HepG2 (cell line): ENCODE measurements around the gene TRPC4AP.

Source experiments
- CEBPB ChIP-seq: IDR thresholded peaks from 2 replicates; pipeline ENCODE4 v1.6.1; 2011; ENCODE audit warnings: low read depth, low read length, improper control_type of control experiment, borderline replicate concordance
- EED ChIP-seq: sonication (generic); formaldehyde crosslinking; IDR thresholded peaks from 2 replicates; pipeline ENCODE4 v1.5.0; 2020; ENCODE audit warnings: mild to moderate bottlenecking, missing genetic modification reagents
- HOXA3 ChIP-seq: sonication (generic); formaldehyde crosslinking; IDR thresholded peaks from 2 replicates; pipeline ENCODE4 v1.5.0; 2020; ENCODE audit warnings: missing genetic modification reagents
- NFE2L1 ChIP-seq: sonication (generic); formaldehyde crosslinking; IDR thresholded peaks from 2 replicates; pipeline ENCODE4 v1.4.0; 2020; ENCODE audit warnings: missing genetic modification reagents, mild to moderate bottlenecking, borderline replicate concordance
- TF ChIP-seq, protein P1 (sequence below): sonication (generic); formaldehyde crosslinking; IDR thresholded peaks from 2 replicates; pipeline ENCODE4 v1.5.0; 2020; ENCODE audit warnings: mild to moderate bottlenecking, missing genetic modification reagents, moderate library complexity

DNA sequence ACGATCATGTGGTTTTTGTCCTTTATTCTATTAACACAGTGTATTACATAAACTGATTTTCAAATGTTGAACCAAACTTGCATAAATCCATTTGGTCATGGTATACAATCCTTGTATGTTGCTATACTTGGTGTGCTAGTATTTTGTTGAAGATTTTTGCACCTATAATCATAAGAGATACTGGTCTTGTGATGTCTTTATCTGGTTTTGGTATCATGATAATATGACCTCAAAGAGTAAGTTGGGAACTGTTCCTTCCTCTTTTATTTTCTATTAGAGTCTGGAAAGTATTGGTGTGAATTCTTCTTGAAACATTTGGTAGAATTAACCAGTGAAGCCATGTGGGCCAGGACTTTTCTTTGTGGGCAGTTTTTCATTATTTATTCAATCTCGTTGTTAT, 65.3 kb downstream of the TRPC4AP start:
- no peak for TF ChIP-seq EED (CRISPR knock-in tag)
- TF ChIP-seq NFE2L1 = no peak
- TF ChIP-seq, protein P1, sequence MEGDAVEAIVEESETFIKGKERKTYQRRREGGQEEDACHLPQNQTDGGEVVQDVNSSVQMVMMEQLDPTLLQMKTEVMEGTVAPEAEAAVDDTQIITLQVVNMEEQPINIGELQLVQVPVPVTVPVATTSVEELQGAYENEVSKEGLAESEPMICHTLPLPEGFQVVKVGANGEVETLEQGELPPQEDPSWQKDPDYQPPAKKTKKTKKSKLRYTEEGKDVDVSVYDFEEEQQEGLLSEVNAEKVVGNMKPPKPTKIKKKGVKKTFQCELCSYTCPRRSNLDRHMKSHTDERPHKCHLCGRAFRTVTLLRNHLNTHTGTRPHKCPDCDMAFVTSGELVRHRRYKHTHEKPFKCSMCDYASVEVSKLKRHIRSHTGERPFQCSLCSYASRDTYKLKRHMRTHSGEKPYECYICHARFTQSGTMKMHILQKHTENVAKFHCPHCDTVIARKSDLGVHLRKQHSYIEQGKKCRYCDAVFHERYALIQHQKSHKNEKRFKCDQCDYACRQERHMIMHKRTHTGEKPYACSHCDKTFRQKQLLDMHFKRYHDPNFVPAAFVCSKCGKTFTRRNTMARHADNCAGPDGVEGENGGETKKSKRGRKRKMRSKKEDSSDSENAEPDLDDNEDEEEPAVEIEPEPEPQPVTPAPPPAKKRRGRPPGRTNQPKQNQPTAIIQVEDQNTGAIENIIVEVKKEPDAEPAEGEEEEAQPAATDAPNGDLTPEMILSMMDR = no peak
- no peak for TF ChIP-seq HOXA3
- no peak for TF ChIP-seq CEBPB
